Endothelial cell of umbilical vein (primary cell): ENCODE data around the gene HOXB3.

Source experiments
- CTCF ChIP-seq, 2 donors: IDR thresholded peaks; 1 replicate in 1 of 2; 2 replicates in 1 of 2; pipeline ENCODE4 v1.5.1; 2011; ENCODE audit warnings: low read length in 2 of 2, mild to moderate bottlenecking in 2 of 2, moderate library complexity in 2 of 2, control low read depth in 1 of 2, inconsistent platforms in 1 of 2, low read depth in 1 of 2; ENCODE audit not compliant: insufficient read depth in 1 of 2; ENCODE audit errors: extremely low read depth in 1 of 2
- EZH2 ChIP-seq: IDR thresholded peaks from 2 replicates; pipeline ENCODE4 v1.6.1; 2012; ENCODE audit warnings: borderline replicate concordance, low read depth, mild to moderate bottlenecking, moderate library complexity, low read length, inconsistent platforms; ENCODE audit not compliant: severe bottlenecking
- FOS ChIP-seq: IDR thresholded peaks from 2 replicates; pipeline ENCODE4 v1.6.1; 2011; ENCODE audit warnings: mild to moderate bottlenecking, low read length, moderate library complexity, borderline replicate concordance; ENCODE audit not compliant: insufficient read depth
- GATA2 ChIP-seq: IDR thresholded peaks from 2 replicates; pipeline ENCODE4 v1.7.0; 2011; ENCODE audit warnings: low read depth, mild to moderate bottlenecking, moderate library complexity, mixed read lengths, low read length; ENCODE audit not compliant: insufficient read length, insufficient read depth
- JUN ChIP-seq: IDR thresholded peaks from 2 replicates; pipeline ENCODE4 v1.6.1; 2011; ENCODE audit warnings: borderline replicate concordance, low read depth; ENCODE audit not compliant: insufficient read length, insufficient read depth
- MYC ChIP-seq: IDR thresholded peaks from one replicate; pipeline ENCODE4 v1.6.1; 2011; ENCODE audit warnings: mild to moderate bottlenecking, low read depth, low read length
- POLR2A ChIP-seq: IDR thresholded peaks from 2 replicates; pipeline ENCODE4 v1.6.1; 2012; ENCODE audit warnings: low read depth, mild to moderate bottlenecking, control low read depth, low read length
- POLR2AphosphoS5 ChIP-seq: IDR thresholded peaks from 2 replicates; pipeline ENCODE4 v1.6.1; 2012; ENCODE audit warnings: low read depth, mild to moderate bottlenecking, control low read depth, low read length, moderate library complexity; ENCODE audit not compliant: insufficient read depth
- TF ChIP-seq, protein P1 (sequence below): IDR thresholded peaks from 2 replicates; pipeline ENCODE4 v1.6.1; 2011; ENCODE audit not compliant: insufficient read depth, insufficient read length

- TF ChIP-seq POLR2A (no peak), MYC (no peak), CTCF (IDR thresholded peaks at IDR 0.05; ENCODE audit: extremely low read depth in 1 of 2, insufficient read depth in 1 of 2, low read depth in 1 of 2, low read length in 2 of 2) (no peak), EZH2 (no peak), POLR2AphosphoS5 (no peak), JUN (no peak), GATA2 (no peak), FOS (no peak)
- TF ChIP-seq, protein P1, sequence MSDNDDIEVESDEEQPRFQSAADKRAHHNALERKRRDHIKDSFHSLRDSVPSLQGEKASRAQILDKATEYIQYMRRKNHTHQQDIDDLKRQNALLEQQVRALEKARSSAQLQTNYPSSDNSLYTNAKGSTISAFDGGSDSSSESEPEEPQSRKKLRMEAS = no peak
Observed at GRCh38 chr17:48542698-48543106, 47.3 kb downstream of the HOXB3 start.
